Nucleus accumbens (tissue), 56 donors: Measurements from ENCODE around the gene CAMK2D.

Experiments
- DNase-seq, 56 donors: peaks; one replicate each; lab custom pipeline; 2025; lab: John Stamatoyannopoulos, UW

The CAMK2D gene

GRCh38 chr4:113644398-113644797 lies 117.1 kb downstream of the CAMK2D start:
- DNase-seq = no peak

GRCh38 chr4:113643505-113643904 lies 118.0 kb downstream of the CAMK2D start:
- no peak for DNase-seq

GRCh38 chr4:113641025-113641431 lies 120.5 kb downstream of the CAMK2D start:
- no peak for DNase-seq

- peak in 24 of 56 donors; percentile 5 to 48 (median 12) for DNase-seq
Observed at GRCh38 chr4:113639326-113639725, 122.2 kb downstream of the CAMK2D start.

DNA sequence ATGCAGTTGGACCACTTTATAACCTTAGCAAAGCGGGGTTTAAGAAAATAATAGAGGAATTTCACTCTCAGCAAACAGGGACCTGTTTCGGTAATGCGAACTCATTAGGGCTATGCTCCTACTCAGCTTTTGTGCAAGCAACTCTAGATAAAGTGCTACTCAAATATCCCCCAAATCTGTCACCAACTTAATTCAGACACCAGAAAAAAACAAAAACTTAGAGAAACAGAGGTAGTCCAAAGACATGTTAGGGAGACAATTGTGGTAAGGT lies 123.0 kb downstream of the CAMK2D start:
- DNase-seq = no peak

DNA sequence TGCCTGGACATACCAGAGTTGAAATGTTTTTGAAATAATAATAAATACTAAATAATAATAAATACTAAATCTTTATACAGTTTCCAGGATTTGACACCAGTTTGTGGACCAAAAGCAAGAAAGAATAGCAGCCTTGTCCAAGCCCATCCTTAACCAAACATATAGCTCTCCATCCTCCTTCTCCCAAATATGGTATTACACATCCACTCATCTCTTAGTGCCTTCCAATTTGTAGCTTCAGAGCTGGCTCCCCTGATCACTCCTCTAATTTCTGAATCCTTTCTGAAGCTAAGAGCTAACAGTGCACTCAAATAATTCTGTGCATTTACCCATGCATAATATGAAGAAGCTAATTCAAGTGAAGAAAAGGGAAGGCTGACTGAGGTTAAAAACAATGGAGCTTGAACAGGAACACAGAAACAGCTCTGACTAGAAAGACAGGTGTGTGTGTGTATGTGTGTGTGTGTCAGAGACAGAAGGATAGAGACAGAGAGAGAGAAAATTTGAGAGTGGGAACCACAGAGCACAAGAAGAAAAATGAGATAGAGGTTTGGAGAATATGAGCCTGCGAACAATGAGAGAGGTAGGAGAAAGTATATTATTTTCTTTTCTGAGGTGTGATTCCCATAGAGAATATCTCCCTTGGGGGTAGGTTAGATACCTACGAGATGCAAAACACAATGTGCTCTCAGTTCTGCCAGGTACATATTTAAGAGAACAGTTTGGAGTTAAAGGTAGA lies 123.5 kb downstream of the CAMK2D start:
- DNase-seq = no peak

DNA sequence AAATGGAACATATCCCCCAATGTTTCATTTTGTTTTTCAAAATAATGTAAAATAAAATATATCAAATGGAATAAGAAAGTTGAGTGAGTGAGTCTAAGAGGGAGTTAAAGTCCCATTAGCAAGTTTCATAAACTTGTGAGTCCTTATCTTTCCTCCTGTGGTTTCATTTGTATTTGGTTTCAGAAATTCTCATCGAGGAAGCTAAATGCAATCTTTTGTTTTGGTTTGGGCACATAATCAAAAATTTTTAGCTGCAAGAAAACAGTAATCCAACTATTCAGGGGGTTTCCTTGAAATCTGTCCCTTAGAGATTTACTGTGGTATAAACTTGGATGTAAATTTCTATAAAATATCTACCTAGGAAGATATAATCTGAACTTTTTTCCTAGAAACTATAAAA lies 124.2 kb downstream of the CAMK2D start:
- DNase-seq = no peak

GRCh38 chr4:113636877-113637276 lies 124.7 kb downstream of the CAMK2D start:
- no peak for DNase-seq

- peak in 1 of 56 donors; percentile 5 for DNase-seq
Observed at GRCh38 chr4:113636438-113636818, 125.1 kb downstream of the CAMK2D start.

DNA sequence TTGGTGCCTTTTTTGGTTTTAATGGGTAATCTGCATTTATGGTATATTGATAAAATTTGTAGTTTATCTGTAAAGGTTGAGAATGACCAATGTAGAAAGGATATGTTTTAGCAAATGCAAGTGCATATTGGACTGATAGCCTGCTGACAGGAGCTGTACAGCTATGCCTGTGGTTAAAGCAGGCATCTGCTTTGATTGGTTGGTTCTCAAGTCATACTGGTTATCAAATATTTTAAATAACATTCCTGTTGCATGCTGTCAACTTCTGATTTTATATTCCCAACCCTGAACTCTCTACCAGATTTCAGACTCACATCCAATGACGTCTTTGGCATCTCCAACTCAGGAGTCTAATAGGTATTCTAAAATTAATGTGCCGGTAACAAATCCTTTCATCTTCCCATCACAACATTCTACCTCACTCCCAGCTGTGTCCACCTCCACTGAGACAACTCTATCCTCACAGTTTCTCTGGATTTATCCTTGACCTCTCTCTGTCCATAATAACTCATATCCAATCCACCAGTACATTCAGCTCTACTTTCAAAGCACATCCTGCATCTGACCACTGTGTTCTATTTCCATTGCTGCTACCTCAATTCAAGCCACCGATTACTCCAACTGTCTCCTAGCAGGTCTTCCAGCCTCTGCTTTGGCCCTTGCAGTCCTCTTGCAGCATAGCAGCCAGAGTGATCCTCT lies 125.7 kb downstream of the CAMK2D start:
- DNase-seq = no peak

DNA sequence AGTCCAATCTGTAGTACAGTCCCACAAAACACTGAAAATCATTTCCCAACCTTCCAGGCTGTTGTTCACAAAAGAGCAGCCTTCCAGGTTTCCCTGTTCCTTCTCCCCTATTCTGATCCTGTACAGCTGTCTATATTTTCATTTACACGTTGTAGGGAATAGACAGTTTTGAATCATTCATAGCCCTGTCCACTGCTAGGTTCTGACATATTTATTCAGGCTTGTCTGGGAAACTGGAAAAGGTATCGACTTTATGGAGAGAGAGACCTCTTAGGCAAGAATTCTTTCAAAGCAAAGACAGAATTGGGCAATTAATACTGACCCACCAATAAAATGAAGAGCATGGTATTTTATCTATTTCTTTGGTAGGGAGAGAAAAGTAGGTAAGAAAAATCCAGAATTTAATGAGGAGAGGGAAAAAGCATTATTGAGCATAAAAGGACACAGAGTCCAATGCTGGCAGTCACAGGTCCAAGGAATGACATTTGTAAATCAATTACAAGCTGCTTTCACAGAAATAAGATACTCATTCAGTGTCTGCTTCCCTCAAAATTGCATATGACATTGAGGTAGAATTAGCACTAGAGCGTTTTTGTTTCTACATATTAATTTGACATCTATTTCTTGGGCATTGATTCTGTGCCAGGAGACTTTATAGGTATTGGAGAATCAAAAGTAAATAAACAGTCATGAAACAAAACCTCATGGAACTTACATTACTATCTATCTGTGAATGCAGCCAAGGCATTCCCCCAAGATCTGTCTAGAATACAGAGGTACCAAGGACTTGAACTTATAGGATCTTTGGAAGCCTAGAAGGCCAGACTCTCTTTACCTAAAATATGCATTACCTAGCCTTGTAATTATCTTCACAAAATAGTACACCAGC lies 127.2 kb downstream of the CAMK2D start:
- no peak for DNase-seq

DNA sequence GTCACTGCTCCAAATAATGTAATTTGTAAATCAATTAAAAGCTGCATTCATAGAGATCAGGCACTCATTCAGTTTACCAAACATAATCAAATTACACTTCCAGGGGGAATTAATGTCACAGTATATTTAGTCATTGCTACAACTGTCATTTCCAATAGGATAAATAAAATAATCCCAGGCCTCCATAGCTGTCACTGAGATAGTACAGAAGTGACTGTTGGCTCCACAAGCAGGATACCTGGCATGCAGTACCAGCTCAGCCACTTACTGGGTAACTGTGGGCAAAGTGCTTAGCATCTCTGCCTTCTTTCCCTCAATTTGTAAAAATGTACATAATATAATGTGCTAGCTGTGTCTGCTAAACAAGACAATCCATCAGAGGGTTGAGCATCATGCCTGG lies 128.1 kb downstream of the CAMK2D start:
- DNase-seq = no peak

DNA sequence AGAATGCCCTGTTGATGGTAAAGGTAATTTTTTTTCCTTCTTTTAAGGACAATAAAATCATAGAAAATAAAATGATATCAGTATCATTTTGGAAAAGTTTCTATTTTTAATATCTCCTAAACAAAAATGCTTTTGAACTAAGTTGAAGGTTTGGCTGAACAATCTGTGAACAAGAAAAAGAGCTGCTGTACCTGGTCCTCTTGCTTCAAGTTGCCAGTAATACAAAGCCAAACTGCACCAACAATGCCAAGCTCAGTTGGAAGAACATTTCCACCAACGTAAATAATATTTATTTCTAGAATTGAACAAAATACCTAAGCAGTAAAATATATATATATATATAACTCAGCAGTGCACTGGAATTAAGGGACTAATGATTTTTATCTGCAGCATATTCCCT lies 132.8 kb downstream of the CAMK2D start:
- DNase-seq = no peak

- DNase-seq = no peak
Observed at GRCh38 chr4:113627321-113627720, 134.2 kb downstream of the CAMK2D start.

DNA sequence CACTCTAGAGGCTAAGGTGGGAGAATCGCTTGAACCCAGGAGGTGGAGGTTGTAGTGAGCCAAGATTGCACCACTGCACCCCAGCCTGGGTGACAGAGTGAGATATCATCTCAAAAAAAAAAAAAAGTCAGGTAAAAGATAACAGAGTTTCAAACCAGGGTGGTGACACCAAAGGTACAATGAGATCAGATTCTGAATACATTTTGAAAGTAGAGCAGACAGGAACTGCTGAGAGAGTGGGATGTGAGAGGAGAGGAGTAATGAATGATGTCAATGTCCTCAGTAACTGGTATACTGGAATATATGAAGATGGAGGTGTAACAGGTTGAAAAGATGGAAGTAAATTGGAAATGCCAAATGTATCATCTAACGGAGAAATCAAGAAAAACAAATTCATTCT lies 135.6 kb downstream of the CAMK2D start:
- DNase-seq = no peak

DNA sequence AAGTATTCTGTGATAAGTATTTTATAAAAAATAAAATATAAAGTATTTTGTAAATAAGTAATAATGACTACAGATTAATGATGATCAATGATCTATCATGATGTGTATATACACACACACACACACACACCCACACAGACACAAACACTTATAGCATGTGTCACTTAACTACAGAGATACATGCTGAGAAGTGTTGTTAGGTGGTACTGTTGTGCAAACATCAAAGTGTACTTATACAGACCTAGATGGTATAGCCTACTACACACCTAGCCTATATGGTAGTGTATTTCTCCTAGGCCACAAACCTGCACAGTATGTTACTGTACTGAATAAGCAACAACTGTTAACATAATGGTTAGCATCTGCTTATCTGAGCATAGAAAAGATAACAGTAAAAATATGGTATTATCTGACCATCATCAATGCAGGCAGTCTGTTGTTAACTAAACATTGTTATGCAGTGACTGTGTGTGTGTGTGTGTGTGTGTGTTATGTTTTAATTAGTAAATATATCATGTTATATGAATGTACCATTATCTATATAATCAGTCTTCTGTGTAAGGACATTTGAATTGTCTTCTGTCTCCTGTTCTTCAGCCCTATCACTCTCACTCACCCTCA lies 138.2 kb downstream of the CAMK2D start:
- no peak for DNase-seq

DNA sequence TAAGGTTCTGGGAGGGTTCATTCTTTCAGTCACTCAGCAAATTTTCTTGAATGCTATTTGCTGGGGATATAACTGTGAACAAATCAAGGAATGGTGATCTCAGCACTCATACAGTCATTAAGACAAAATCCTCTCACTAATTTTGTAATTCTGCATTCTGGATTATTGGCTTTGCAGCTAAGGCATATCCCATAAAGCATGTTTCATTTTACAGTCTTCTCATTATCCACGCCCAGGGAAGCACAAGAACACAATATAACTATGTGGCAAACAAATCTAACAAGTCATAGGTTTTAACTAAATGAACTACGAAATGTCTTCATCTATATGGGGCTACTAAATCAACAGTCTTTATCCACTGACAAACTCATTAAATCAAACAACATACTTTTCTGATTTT lies 139.9 kb downstream of the CAMK2D start:
- DNase-seq = no peak

DNA sequence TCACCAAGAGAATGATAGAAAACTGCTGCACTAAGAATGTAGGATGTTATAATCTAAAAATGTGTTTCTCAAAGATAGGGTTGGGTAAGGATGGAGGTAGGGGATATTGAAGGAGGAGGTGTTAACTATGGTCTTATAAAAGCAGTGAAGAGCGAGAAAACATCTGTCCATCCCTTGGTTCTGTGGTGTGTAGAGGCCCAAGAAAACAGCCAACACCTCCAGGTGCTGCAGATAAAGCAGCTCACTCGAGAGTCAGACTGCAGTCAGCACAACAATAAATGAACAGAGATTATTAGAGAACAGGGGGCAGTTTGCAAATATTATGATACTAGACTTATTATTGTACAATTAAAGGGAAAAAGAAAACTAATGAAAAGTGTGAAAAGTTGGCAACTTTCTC lies 141.5 kb downstream of the CAMK2D start:
- no peak for DNase-seq

- DNase-seq = no peak
Observed at GRCh38 chr4:113619526-113619925, 142.0 kb downstream of the CAMK2D start.

DNA sequence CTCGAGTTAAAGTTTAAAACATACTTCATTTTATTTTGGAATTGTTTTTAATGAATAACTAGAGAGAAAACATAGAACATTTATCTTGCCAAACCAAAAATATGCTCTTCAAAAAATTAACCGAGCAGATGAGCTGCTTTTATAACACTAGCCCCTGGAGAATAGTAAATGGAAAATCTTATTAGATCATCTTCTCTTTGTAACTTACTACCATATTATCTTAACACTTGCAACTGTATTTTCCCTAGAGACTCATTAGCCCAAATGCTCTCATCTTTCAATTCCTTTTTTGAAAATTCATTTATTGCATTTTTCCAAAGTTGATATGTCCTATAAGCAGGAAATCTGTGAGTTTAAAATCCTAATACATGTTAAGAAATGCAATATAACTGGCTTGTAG lies 143.3 kb downstream of the CAMK2D start:
- no peak for DNase-seq

DNA sequence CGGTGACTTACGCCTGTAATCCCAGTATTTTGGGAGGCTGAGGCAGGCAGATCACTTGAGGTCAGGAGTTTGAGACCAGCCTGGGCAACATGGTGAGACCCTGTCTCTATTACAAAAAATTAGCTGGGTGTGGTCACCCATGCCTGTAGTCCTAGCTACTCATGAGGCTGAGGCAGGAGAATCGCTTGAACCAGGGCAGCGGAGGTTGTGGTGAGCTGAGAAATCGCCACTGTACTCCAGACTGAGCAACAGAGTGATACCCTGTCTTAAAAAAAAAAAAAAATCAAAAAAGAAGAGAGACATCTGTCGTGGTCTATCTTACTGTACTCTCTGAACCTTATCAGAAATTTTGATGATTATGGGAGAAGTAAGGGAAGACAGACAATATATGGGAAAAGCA lies 144.3 kb downstream of the CAMK2D start:
- no peak for DNase-seq
